Testis (tissue), 3 donors: ENCODE results near the gene ABTB1. TPM values are rescaled to one million over a fixed set of nuclear protein-coding genes. Genes with fewer than 3 reads are reported as not detected.

Experiments
- DNase-seq: peaks from one replicate; pipeline ENCODE4 v3.0.0-alpha.2; 2019
- H3K27ac ChIP-seq, 2 donors: fragments of 200-600 bp; sonication (generic); one replicate each; pipeline ENCODE4 v1.5.1; 2019
- H3K27me3 ChIP-seq: fragments of 200-600 bp; sonication (generic); one replicate; pipeline ENCODE4 v1.5.1; 2019
- H3K36me3 ChIP-seq: fragments of 200-600 bp; sonication (generic); one replicate; pipeline ENCODE4 v1.5.1; 2017; ENCODE audit warnings: low read depth; ENCODE audit errors: missing control alignments
- H3K4me1 ChIP-seq: fragments of 200-600 bp; sonication (generic); one replicate; pipeline ENCODE4 v1.5.1; 2019
- H3K4me3 ChIP-seq, 2 donors: fragments of 200-600 bp; sonication (generic); one replicate each; pipeline ENCODE4 v1.5.1; 2017 to 2019
- H3K9me3 ChIP-seq: fragments of 200-600 bp; sonication (generic); one replicate; pipeline ENCODE4 v1.5.1; 2017
- CTCF ChIP-seq, 3 experiments: fragments of 450-650 bp in 2 of 3; fragments of 200-600 bp in 1 of 3; sonication (generic) in 1 of 3; IDR thresholded peaks; one replicate each; pipeline ENCODE4 v1.5.1; 2016 to 2019; ENCODE audit warnings: antibody characterized with exemption in 3 of 3, mild to moderate bottlenecking in 2 of 3, moderate library complexity in 1 of 3
- POLR2A ChIP-seq: fragments of 450-650 bp; IDR thresholded peaks from one replicate; pipeline ENCODE4 v1.6.1; 2017; ENCODE audit warnings: antibody characterized with exemption, mild to moderate bottlenecking, moderate library complexity
- WGBS, 2 donors: methylation state at CpG; one replicate each; pipeline ENCODE4 v1.1.5; 2018; 5-methylcytosine and 5-hydroxymethylcytosine counted together
- intact Hi-C: fragments of 100-400 bp; cut with DNase I; formaldehyde crosslinking; loops from one replicate; pipeline ENCODE4 v1.15.1; 2023; ENCODE audit warnings: low total_unique reads
- polyA plus RNA-seq: library from polyadenylated mRNA; stranded (reverse); fragments of 350-450 nt; fragmentation: Illumina TruSeq; extraction: RNeasy Lipid Tissue Mini Kit (QIAGEN cat#74804); gene quantifications from one replicate; pipeline ENCODE4 v1.2.3, GENCODE V29; 2014; ENCODE audit warnings: low read depth, low replicate concordance; ENCODE audit not compliant: insufficient read depth
- total RNA-seq, 2 donors: library from RNA; depleted of rRNA; stranded (reverse); fragments of >200 nt; gene quantifications; one replicate each; pipeline ENCODE4 v1.2.3, GENCODE V29; 2016

ABTB1 gene
- total and polyA plus RNA-seq, 3 donors from 2014 or later, result 16.7 to 39.1 (median 28.7) TPM

DNA sequence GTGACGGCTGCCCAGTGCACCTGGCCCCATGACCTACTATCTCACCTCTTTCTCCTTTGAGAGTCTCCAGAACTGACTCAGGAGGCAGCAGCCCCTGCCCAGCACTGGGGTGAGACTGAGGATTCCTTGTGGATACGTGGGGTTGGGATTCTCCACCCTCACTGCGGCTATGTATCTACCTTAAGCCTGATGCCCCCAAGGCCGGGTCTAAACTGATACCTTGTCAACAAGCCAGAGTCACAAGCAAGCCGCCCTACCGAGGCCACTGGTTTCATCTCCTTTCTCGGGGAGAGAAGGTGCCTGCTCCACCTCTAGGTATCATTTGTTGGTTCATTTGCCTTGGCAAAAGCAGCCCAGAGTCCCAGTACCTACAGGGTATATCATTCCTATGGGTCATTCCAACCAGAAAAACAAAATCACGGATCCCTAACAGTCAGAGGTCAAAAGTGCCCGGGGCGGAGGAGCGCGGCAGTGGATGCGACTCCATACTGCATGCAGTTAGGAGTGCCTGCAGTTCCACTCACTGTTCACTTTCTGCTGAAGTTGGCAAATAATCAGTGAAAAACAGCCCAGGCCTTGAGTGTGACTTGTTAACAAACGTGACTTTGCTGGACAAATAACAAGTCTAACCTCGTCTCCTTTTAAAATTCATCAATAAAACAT lies 47.5 kb downstream of the ABTB1 start:
- no peaks in the 10 kb centered on the region for H3K27me3 ChIP-seq
- no peaks in the 10 kb centered on the region for H3K36me3 ChIP-seq
- intact Hi-C loops, result no loop called here
- H3K9me3 ChIP-seq, result no peaks in the 10 kb centered on the region
- peaks cover 16% of the 10 kb centered on the region for H3K4me1 ChIP-seq
- TF ChIP-seq POLR2A (no peak), CTCF (IDR thresholded peaks at IDR 0.05) (no peak)
- WGBS, 2 donors, result 92 to 94% methylated on average over 15 of the region's 15 CpGs
- no peak overlapping the region for H3K27ac ChIP-seq
- DNase-seq, result no peak
- no peak overlapping the region for H3K4me3 ChIP-seq

DNA sequence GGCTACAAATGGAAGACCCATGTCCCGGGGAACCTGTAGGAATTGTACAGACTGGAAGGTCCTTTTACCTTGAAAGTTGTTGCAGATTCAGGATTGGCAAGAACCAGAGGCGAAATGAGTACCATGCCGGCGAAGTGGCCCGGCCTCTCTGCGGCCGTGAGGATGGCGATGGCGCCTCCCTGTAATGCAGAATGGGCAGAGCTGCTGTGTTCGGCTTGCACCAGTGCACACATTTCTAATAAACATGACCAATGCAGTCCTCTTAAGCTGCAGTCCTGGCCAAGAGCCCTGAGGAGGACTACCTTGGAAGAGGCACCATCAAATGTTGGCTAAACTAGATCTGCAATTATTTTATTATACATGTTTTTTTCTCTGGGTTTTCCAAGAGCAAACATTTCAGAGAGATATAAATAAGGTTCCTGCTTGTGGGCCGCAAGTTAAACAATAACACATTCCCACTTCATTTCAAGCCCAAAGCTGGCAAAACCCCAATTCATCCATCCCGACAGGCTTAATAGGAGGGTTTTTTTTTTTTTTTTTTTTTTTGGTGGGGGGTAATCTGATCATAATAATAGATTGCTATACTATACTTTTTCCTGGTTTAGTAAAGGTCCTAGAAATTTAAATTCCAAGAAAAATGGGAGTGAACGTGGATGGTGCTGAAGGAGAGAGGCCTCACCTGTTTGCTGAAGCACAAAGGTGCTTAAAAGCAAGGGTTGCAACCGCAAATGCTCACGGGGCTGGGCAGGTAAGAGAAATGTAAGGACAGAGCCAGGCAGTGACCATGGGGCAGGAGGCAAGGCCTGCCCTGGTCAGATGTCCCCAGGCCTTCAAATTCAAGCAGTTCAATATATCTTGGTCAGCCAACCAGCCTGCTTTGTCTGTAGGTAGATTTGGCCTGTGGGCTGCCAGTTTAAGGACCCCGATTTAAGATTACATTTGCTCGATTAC lies 48.5 kb downstream of the ABTB1 start:
- TF ChIP-seq POLR2A, result no peak
- no peak for TF ChIP-seq CTCF (IDR thresholded peaks at IDR 0.05)
- WGBS, 2 donors, result 93% methylated on average over 17 of the region's 17 CpGs
- Histone ChIP-seq H3K27me3 (no peaks in the 10 kb centered on the region), H3K4me1 (peaks cover 16% of the 10 kb centered on the region), H3K27ac (no peak overlapping the region), H3K4me3 (no peak overlapping the region), H3K9me3 (no peaks in the 10 kb centered on the region), H3K36me3 (no peaks in the 10 kb centered on the region)
- DNase-seq, result no peak
- intact Hi-C loops, result no loop called here

DNA sequence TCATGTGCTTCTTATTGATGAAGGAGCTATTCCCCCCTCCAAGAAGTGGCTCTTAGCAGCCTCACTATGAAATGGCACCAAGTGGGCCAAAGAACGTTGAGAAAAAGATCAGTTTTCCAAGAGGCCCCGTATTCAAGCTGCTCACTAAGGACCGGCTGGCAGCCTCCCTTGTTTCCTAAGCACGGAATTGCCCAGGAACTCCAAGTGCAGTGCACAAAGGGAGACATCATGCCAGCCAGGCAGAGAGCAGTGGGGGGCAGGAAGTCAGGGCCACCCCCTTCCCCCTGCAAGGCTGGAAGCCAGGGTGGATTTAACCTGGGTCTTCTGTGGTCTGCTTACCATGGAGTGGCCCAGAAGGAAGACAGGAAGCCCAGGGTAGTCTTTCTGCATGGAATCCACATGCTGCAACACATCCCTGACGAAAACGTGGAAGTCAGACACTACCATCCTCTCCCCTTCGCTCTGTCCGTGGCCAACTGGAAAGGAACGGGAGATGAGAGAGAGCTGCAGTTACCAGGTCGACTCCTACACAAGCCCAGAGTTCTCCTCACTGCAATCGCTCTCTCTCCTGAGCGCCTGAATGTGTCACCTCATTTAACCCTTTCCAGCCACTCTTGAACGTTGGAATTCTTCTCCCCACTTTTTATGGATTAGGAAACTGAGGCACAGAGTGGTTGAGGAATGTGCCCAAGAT lies 49.5 kb downstream of the ABTB1 start:
- no peak for DNase-seq
- TF ChIP-seq CTCF (IDR thresholded peaks at IDR 0.05) (no peak), POLR2A (no peak)
- no peaks in the 10 kb centered on the region for H3K9me3 ChIP-seq
- H3K36me3 ChIP-seq, result no peaks in the 10 kb centered on the region
- intact Hi-C loops, result no loop called here
- peaks cover 16% of the 10 kb centered on the region for H3K4me1 ChIP-seq
- 39 to 47% methylated on average over 13 of the region's 13 CpGs for WGBS, 2 donors
- H3K4me3 ChIP-seq, result no peak overlapping the region
- peak overlapping the region; percentile 20 to 31 for H3K27ac ChIP-seq
- no peaks in the 10 kb centered on the region for H3K27me3 ChIP-seq

- intact Hi-C loops, result no loop called here
- DNase-seq, result no peak
- Histone ChIP-seq H3K27me3 (no peaks in the 10 kb centered on the region), H3K27ac (peak overlapping the region; percentile 20 to 31), H3K4me3 (no peak overlapping the region), H3K4me1 (peaks cover 16% of the 10 kb centered on the region), H3K36me3 (no peaks in the 10 kb centered on the region), H3K9me3 (no peaks in the 10 kb centered on the region)
- 30 to 51% methylated on average over 11 of the region's 11 CpGs for WGBS, 2 donors
- no peak for TF ChIP-seq CTCF (IDR thresholded peaks at IDR 0.05)
- no peak for TF ChIP-seq POLR2A
These were observed 50.3 kb downstream of the ABTB1 start for GRCh38 chr3:127723011-127723567.
